GM06990 (cell line): Measurements from ENCODE around the gene RNF181.
A peak's percentile ranks its signal among the peaks of the same experiment; 100 is the strongest.

Experiments used
- DNase-seq: peaks from one replicate; pipeline ENCODE4 v3.0.0-alpha.2; 2011; ENCODE audit not compliant: insufficient read length; ENCODE audit errors: extremely low read depth
- H3K27me3 ChIP-seq: replicated peaks from 2 replicates; pipeline ENCODE4 v1.6.0; 2011; ENCODE audit warnings: low read length; ENCODE audit not compliant: control insufficient read depth, insufficient read depth
- H3K36me3 ChIP-seq: 2 replicates; pipeline ENCODE4 v1.5.1; 2011; ENCODE audit warnings: low read length; ENCODE audit not compliant: control insufficient read depth, insufficient read depth
- H3K4me3 ChIP-seq: replicated peaks from 2 replicates; pipeline ENCODE4 v1.5.1; 2011; ENCODE audit warnings: low read depth, mild to moderate bottlenecking, control low read depth, low read length
- TF ChIP-seq, protein P1 (sequence below): IDR thresholded peaks from 2 replicates; pipeline ENCODE4 v1.5.1; 2011; ENCODE audit warnings: low read length, control low read depth, mild to moderate bottlenecking, inconsistent platforms; ENCODE audit not compliant: insufficient read depth, poor library complexity, severe bottlenecking

The RNF181 gene

DNA sequence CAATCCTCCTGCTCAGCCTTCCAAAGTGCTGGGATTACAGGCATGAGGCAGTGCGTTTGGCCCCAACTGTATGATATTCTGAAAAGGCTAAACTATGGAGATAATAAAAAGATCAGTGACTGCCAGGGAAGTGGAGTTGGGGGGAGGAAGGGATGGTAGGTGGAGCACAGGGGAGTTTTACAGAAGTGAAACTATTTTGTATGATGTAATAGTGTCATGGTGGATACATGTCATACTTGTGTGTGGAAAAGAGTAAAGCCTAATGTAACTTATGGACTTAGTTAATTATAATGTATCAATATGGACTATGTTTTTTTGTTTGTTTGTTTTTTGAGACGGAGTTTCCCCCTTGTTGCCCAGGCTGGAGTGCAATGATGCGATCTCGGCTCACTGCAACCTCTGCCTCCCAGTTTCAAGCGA lies 31.4 kb upstream of the RNF181 start:
- TF ChIP-seq, protein P1, sequence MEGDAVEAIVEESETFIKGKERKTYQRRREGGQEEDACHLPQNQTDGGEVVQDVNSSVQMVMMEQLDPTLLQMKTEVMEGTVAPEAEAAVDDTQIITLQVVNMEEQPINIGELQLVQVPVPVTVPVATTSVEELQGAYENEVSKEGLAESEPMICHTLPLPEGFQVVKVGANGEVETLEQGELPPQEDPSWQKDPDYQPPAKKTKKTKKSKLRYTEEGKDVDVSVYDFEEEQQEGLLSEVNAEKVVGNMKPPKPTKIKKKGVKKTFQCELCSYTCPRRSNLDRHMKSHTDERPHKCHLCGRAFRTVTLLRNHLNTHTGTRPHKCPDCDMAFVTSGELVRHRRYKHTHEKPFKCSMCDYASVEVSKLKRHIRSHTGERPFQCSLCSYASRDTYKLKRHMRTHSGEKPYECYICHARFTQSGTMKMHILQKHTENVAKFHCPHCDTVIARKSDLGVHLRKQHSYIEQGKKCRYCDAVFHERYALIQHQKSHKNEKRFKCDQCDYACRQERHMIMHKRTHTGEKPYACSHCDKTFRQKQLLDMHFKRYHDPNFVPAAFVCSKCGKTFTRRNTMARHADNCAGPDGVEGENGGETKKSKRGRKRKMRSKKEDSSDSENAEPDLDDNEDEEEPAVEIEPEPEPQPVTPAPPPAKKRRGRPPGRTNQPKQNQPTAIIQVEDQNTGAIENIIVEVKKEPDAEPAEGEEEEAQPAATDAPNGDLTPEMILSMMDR = no peak
- H3K36me3 ChIP-seq = no peaks in the 10 kb centered on the region
- H3K27me3 ChIP-seq = no peaks in the 10 kb centered on the region
- H3K4me3 ChIP-seq = no peak overlapping the region
- no peak for DNase-seq

DNA sequence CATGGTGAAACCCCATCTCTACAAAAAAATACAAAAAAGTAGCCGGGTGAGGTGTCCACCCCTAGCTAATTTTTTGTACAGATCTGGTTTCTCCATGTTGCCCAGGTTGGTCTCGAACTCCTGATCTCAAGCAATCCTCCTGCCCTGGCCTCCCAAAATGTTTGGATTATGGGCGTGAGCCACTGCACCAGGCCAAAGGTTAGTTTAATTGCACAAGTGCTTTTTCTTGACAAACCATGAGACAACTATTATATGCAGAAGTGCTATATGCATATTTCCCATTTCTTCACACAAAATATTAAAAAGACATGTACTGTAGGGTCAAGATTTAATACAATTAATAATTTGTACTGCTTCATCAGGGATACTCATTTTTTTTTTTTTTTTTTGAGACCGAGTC lies 29.3 kb upstream of the RNF181 start:
- no peaks in the 10 kb centered on the region for H3K36me3 ChIP-seq
- TF ChIP-seq, protein P1 = no peak
- H3K27me3 ChIP-seq = no peaks in the 10 kb centered on the region
- DNase-seq = no peak
- no peak overlapping the region for H3K4me3 ChIP-seq

DNA sequence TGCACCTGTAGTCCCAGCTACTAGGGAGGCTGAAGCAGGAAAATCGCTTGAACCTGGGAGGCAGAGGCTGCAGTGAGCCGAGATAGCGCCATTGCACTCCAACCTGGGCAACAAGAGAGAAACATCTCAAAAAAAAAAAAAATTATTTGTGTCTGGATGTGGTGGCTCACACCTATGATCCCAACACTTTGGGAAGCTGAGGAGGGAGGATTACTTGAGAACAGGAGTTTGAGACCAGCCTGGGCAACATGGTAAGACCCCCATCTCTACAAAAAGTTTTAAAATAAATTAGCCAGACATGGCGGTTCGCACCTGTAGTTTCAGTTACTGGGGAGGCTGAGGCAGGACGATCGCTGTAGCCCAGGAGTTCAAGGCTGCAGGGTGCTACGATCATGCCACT lies 19.8 kb upstream of the RNF181 start:
- TF ChIP-seq, protein P1 = no peak
- no peaks in the 10 kb centered on the region; the same call in 1 of the 2 replicates for H3K27me3 ChIP-seq
- no peaks in the 10 kb centered on the region for H3K36me3 ChIP-seq
- no peak overlapping the region for H3K4me3 ChIP-seq
- DNase-seq = no peak

- H3K4me3 ChIP-seq = peak overlapping the region; percentile 81
- DNase-seq = no peak
- H3K27me3 ChIP-seq = no peaks in the 10 kb centered on the region; the same call in 1 of the 2 replicates
- TF ChIP-seq, protein P1 = no peak
- peaks cover 2% of the 10 kb centered on the region; the same call in 1 of the 2 replicates for H3K36me3 ChIP-seq
Measured at GRCh38 chr2:85577063-85577385, 18.5 kb upstream of the RNF181 start.

GRCh38 chr2:85577386-85578242 lies 17.9 kb upstream of the RNF181 start, which contains the start of gene VAMP8:
VAMP8 (plus strand) TSS chr2:85577586; CDS start chr2:85577647, 61 bp downstream.
- DNase-seq = peak; percentile 59
- TF ChIP-seq, protein P1 = no peak

More at GRCh38 chr2:85577386-85578242, 17.9 kb upstream of the RNF181 start, which contains the start of gene VAMP8:
- no peaks in the 10 kb centered on the region for H3K27me3 ChIP-seq
- peak within 1 kb of the TSS; percentile 81 for H3K4me3 ChIP-seq
- H3K36me3 ChIP-seq = peaks cover 6% of the 10 kb centered on the region
